SK-N-SH (cell line): ENCODE results near the gene H1-8. TPM values are rescaled to one million over a fixed set of nuclear protein-coding genes. Genes with fewer than 3 reads are reported as not detected.

Source experiments
- CTCF ChIA-PET: fragments of 300-600, 350-600 bp; formaldehyde crosslinking; extraction: SDS; loops from one replicate; lab custom pipeline; 2021; lab: Yijun Ruan, JAX
- POLR2A ChIA-PET: fragments of 350-600 bp; sonication (Branson Sonifier 250); formaldehyde crosslinking; extraction: SDS; loops from one replicate; lab custom pipeline; 2020; ENCODE audit warnings: antibody characterized with exemption, inconsistent platforms; lab: Yijun Ruan, JAX
- DNase-seq: peaks from one replicate; pipeline ENCODE4 v3.0.0; 2012
- H2AFZ ChIP-seq: fragments of 200-600 bp; sonication (generic); 2 replicates; pipeline ENCODE4 v1.8.1; 2016; ENCODE audit warnings: antibody characterized with exemption, mild to moderate bottlenecking, low read depth
- H3F3A ChIP-seq: fragments of 200-600 bp; sonication (generic); replicated peaks from 2 replicates; pipeline ENCODE3; 2016; ENCODE audit warnings: antibody characterized with exemption, mild to moderate bottlenecking; ENCODE audit not compliant: insufficient read depth
- H3K27ac ChIP-seq, 2 experiments: fragments of 200-500 bp in 1 of 2; fragments of 200-600 bp in 1 of 2; sonication (Bioruptor generic) in 1 of 2; sonication (generic), shearing (Covaris generic) in 1 of 2; 2 replicates each; pipeline versions ENCODE4 v1.5.1 to v1.6.1; 2014 to 2016; ENCODE audit warnings: low read depth in 2 of 2, inconsistent platforms in 1 of 2, low read length in 1 of 2, mild to moderate bottlenecking in 1 of 2, mixed read lengths in 1 of 2
- H3K27me3 ChIP-seq: fragments of 200-600 bp; sonication (generic), shearing (Covaris generic); 2 replicates; pipeline ENCODE4 v1.6.1; 2016; ENCODE audit warnings: mixed run types; ENCODE audit not compliant: insufficient read depth
- H3K36me3 ChIP-seq, 2 experiments: fragments of 200-500 bp in 1 of 2; fragments of 200-600 bp in 1 of 2; sonication (Bioruptor generic) in 1 of 2; sonication (generic) in 1 of 2; replicated peaks in 1 of 2; 2 replicates each; pipeline versions ENCODE3 to v1.5.1; 2014 to 2016; ENCODE audit warnings: low read length in 1 of 2, mild to moderate bottlenecking in 1 of 2; ENCODE audit not compliant: insufficient read depth in 2 of 2, control insufficient read depth in 1 of 2
- H3K4me1 ChIP-seq, 2 experiments: fragments of 200-500 bp in 1 of 2; fragments of 200-600 bp in 1 of 2; sonication (Bioruptor generic) in 1 of 2; sonication (generic), shearing (Covaris generic) in 1 of 2; 2 replicates each; pipeline versions ENCODE4 v1.5.1 to v1.6.1; 2014 to 2016; ENCODE audit warnings: low read depth in 1 of 2, low read length in 1 of 2, mixed run types in 1 of 2; ENCODE audit not compliant: insufficient read depth in 2 of 2, control insufficient read depth in 1 of 2
- H3K4me2 ChIP-seq: fragments of 200-600 bp; sonication (generic), shearing (Covaris generic); 2 replicates; pipeline ENCODE4 v1.6.1; 2017; ENCODE audit warnings: mixed run types
- H3K4me3 ChIP-seq, 2 experiments: fragments of 200-500 bp in 1 of 2; fragments of 200-600 bp in 1 of 2; sonication (Bioruptor generic) in 1 of 2; sonication (generic), shearing (Covaris generic) in 1 of 2; 2 replicates each; pipeline versions ENCODE4 v1.5.1 to v1.8.1; 2014 to 2016; ENCODE audit warnings: low read depth in 2 of 2, inconsistent platforms in 1 of 2, low read length in 1 of 2, mild to moderate bottlenecking in 1 of 2, mixed read lengths in 1 of 2, moderate library complexity in 1 of 2
- H3K79me2 ChIP-seq: fragments of 200-600 bp; sonication (generic); 2 replicates; pipeline ENCODE4 v1.8.1; 2017; ENCODE audit warnings: mild to moderate bottlenecking; ENCODE audit not compliant: insufficient read depth
- H3K9ac ChIP-seq: fragments of 200-600 bp; sonication (generic); 2 replicates; pipeline ENCODE4 v1.6.1; 2017; ENCODE audit warnings: mixed run types
- H3K9me2 ChIP-seq: fragments of 200-600 bp; sonication (generic); 2 replicates; pipeline ENCODE4 v1.6.1; 2017; ENCODE audit warnings: mixed run types
- H3K9me3 ChIP-seq: fragments of 200-600 bp; sonication (generic); 2 replicates; pipeline ENCODE4 v1.6.1; 2017; ENCODE audit warnings: mixed run types, mild to moderate bottlenecking, moderate library complexity
- H4K20me1 ChIP-seq: fragments of 200-600 bp; sonication (generic); 2 replicates; pipeline ENCODE4 v1.6.1; 2017; ENCODE audit warnings: mild to moderate bottlenecking, mixed run types; ENCODE audit not compliant: insufficient read depth
- CTCF ChIP-seq: fragments of 200-600 bp; sonication (generic); IDR thresholded peaks from 2 replicates; pipeline ENCODE4 v1.6.1; 2017; ENCODE audit warnings: antibody characterized with exemption, mild to moderate bottlenecking, moderate library complexity
- EP300 ChIP-seq, 2 experiments: IDR thresholded peaks; 2 replicates each; pipeline versions ENCODE4 v1.4.0 to v1.6.1; 2012; ENCODE audit warnings: borderline replicate concordance in 1 of 2, low read depth in 1 of 2, low read length in 1 of 2
- EZH2phosphoT487 ChIP-seq: fragments of 200-600 bp; sonication (generic); IDR thresholded peaks from 2 replicates; pipeline ENCODE4 v1.6.1; 2017; ENCODE audit warnings: low read depth, mixed run types, mild to moderate bottlenecking, antibody characterized with exemption, moderate library complexity, borderline replicate concordance
- GABPA ChIP-seq: IDR thresholded peaks from 2 replicates; pipeline ENCODE4 v1.4.0; 2012; ENCODE audit warnings: low read depth, mild to moderate bottlenecking
- MAX ChIP-seq: IDR thresholded peaks from 2 replicates; pipeline ENCODE4 v1.4.0; 2012; ENCODE audit warnings: low read depth
- MXI1 ChIP-seq: IDR thresholded peaks from 2 replicates; pipeline ENCODE4 v1.6.1; 2012; ENCODE audit warnings: mild to moderate bottlenecking, low read depth, low read length, improper control_type of control experiment
- NFIC ChIP-seq: IDR thresholded peaks from 2 replicates; pipeline ENCODE4 v1.4.0; 2012; ENCODE audit warnings: borderline replicate concordance
- POLR2AphosphoS5 ChIP-seq: IDR thresholded peaks from 2 replicates; pipeline ENCODE4 v1.6.1; 2012; ENCODE audit warnings: low read depth, low read length
- RCOR1 ChIP-seq: fragments of 150-350 bp; IDR thresholded peaks from 2 replicates; pipeline ENCODE4 v1.6.1; 2017; ENCODE audit warnings: antibody characterized with exemption, low read length
- RFX5 ChIP-seq: IDR thresholded peaks from 2 replicates; pipeline ENCODE4 v1.6.1; 2012; ENCODE audit warnings: mild to moderate bottlenecking, improper control_type of control experiment, low read length
- TAF1 ChIP-seq: IDR thresholded peaks from 2 replicates; pipeline ENCODE4 v1.6.1; 2012; ENCODE audit warnings: low read depth, mild to moderate bottlenecking, low read length, moderate library complexity, borderline replicate concordance
- TCF12 ChIP-seq: IDR thresholded peaks from 2 replicates; pipeline ENCODE4 v1.4.0; 2012
- TEAD4 ChIP-seq: IDR thresholded peaks from 2 replicates; pipeline ENCODE4 v1.4.0; 2012; ENCODE audit warnings: mild to moderate bottlenecking, borderline replicate concordance; ENCODE audit not compliant: insufficient read depth
- USF1 ChIP-seq: IDR thresholded peaks from 2 replicates; pipeline ENCODE4 v1.4.0; 2012; ENCODE audit warnings: low read depth, borderline replicate concordance
- USF2 ChIP-seq: fragments of 150-350 bp; IDR thresholded peaks from 2 replicates; pipeline ENCODE4 v1.6.1; 2017; ENCODE audit warnings: antibody characterized with exemption, low read length, low read depth, borderline replicate concordance
- YY1 ChIP-seq: IDR thresholded peaks from 2 replicates; pipeline ENCODE4 v1.4.0; 2012; ENCODE audit warnings: low read depth, mild to moderate bottlenecking
- WGBS: methylation state at CpG from one replicate; pipeline ENCODE4 v1.1.6; 2017; ENCODE audit warnings: low lambda C conversion rate; 5-methylcytosine and 5-hydroxymethylcytosine counted together
- polyA plus RNA-seq, 3 experiments: library from polyadenylated mRNA; depleted of rRNA; stranded (reverse); fragments of >200 nt; gene quantifications; 2 replicates each; pipeline ENCODE4 v1.2.3, GENCODE V29; 2012

The H1-8 gene
- polyA plus RNA-seq, 1 of the 3 experiments (the other 2 are of a cell fraction) = not detected

GRCh38 chr3:129533406-129533805 is 9.6 kb upstream of the H1-8 start:
- H3K9ac ChIP-seq = no peak overlapping the region
- CTCF ChIA-PET = no interaction called here
- H3K9me3 ChIP-seq = no peaks in the 10 kb centered on the region
- no peak for DNase-seq
- WGBS = 84% methylated on average over 6 of the region's 16 CpGs
- no peaks in the 10 kb centered on the region for H3F3A ChIP-seq
- POLR2A ChIA-PET = no interaction called here
- no peaks in the 10 kb centered on the region; a peak in 1 of 4 replicates for H3K4me1 ChIP-seq
- no peaks in the 10 kb centered on the region for H3K79me2 ChIP-seq
- H4K20me1 ChIP-seq = no peaks in the 10 kb centered on the region
- no peaks in the 10 kb centered on the region for H3K36me3 ChIP-seq
- H3K4me2 ChIP-seq = no peak overlapping the region
- H2AFZ ChIP-seq = no peak overlapping the region
- H3K27ac ChIP-seq = no peak overlapping the region
- no peak overlapping the region for H3K4me3 ChIP-seq
- no peak for TF ChIP-seq RCOR1
- no peak for TF ChIP-seq GABPA
- TF ChIP-seq TAF1 = no peak
- no peak for TF ChIP-seq POLR2AphosphoS5
- no peak for TF ChIP-seq USF2
- no peak for TF ChIP-seq EZH2phosphoT487
- H3K27me3 ChIP-seq = no peaks in the 10 kb centered on the region
- no peaks in the 10 kb centered on the region for H3K9me2 ChIP-seq

- H4K20me1 ChIP-seq = no peaks in the 10 kb centered on the region
- H3K9me2 ChIP-seq = no peaks in the 10 kb centered on the region
- H3K36me3 ChIP-seq = no peaks in the 10 kb centered on the region
- H3K79me2 ChIP-seq = no peaks in the 10 kb centered on the region
- no peak for TF ChIP-seq USF1
- no peak for TF ChIP-seq EP300 (IDR thresholded peaks at IDR 0.05; ENCODE audit: borderline replicate concordance in 1 of 2, low read depth in 1 of 2, low read length in 1 of 2)
- no peak for TF ChIP-seq TCF12
- no peak for TF ChIP-seq TEAD4
- TF ChIP-seq YY1 = no peak
- no peak for TF ChIP-seq CTCF
- no peak for TF ChIP-seq RCOR1
- no peak for TF ChIP-seq EZH2phosphoT487
- TF ChIP-seq MAX = no peak
- TF ChIP-seq RFX5 = no peak
- TF ChIP-seq MXI1 = no peak
- no peak for TF ChIP-seq POLR2AphosphoS5
- TF ChIP-seq NFIC = no peak
- WGBS = 63% methylated on average over 2 of the region's 4 CpGs
- no peak for DNase-seq
- no peaks in the 10 kb centered on the region for H3K9me3 ChIP-seq
- H2AFZ ChIP-seq = no peak overlapping the region
- H3K27me3 ChIP-seq = no peaks in the 10 kb centered on the region
- CTCF ChIA-PET = interaction anchor here (1.4 kb wide), 3 partner anchors 16 to 44 kb away, joined by 3 to 8 read pairs (median 4); no protein-coding TSS in a partner anchor
- H3K9ac ChIP-seq = no peak overlapping the region
- H3K4me1 ChIP-seq = no peaks in the 10 kb centered on the region; a peak in 1 of 4 replicates
- POLR2A ChIA-PET = no interaction called here
- no peak overlapping the region for H3K4me3 ChIP-seq
- no peak overlapping the region for H3K27ac ChIP-seq
- no peak overlapping the region for H3K4me2 ChIP-seq
- no peaks in the 10 kb centered on the region for H3F3A ChIP-seq
These were observed 8.4 kb upstream of the H1-8 start for GRCh38 chr3:129534428-129535027.
